Stimulated activated CD4-positive, alpha-beta T cell treated with anti-CD3 and anti-CD28 coated beads, Interleukin-4, amount 100 ng/mL, for 4 hours (primary cell): ENCODE results near the gene VAMP8.
"Not testable (repeated sequence)": the region's sequence is repeated elsewhere in the genome, so short reads cannot be mapped to it uniquely, and the experiment has no call there.

ENCODE experiments used
- DNase-seq, 2 experiments: peaks; one replicate each; pipeline ENCODE4 v3.0.0-alpha.2; 2020

VAMP8 gene

DNA sequence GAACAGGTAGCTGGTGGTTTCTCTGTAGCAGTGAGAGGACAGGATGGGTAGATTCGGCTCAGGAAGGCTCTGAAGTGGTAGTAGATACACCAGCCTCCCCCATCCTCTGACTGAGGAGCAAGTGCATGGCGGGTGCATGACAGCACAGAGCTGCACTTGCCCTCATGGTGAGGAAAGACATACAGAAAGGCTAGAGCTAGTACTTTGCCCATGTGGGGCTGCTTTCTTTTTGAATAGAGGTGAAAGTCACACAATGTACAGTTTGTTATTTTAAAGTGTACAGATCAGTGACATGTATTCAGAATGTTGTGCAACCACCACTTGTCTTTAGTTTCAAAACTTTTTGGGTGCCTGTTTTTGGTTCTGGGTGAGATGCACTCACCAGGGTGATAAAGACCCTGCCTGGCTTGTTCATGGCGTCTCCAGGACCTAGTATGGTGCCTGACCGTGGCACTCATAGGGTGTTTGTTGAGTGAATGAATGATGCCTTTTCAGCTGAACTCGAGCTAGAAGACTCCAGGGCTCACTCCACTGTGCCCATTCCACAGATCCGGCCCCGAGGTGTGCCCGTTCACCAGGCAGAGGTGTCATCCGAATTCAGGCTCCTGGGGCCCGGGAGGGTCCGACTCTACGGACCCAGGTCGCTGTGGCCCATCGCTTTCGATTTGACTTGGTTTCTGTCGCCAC is 6.4 kb downstream of the VAMP8 start:
- no peak for DNase-seq

- peak in 1 of 2 experiments; percentile 46 for DNase-seq
These were observed 7.0 kb downstream of the VAMP8 start, which contains the start of gene VAMP5 for GRCh38 chr2:85584354-85584856. TSS of gene VAMP5 (plus strand) at chr2:85584431. CDS start at chr2:85584491, 60 bp downstream.

DNA sequence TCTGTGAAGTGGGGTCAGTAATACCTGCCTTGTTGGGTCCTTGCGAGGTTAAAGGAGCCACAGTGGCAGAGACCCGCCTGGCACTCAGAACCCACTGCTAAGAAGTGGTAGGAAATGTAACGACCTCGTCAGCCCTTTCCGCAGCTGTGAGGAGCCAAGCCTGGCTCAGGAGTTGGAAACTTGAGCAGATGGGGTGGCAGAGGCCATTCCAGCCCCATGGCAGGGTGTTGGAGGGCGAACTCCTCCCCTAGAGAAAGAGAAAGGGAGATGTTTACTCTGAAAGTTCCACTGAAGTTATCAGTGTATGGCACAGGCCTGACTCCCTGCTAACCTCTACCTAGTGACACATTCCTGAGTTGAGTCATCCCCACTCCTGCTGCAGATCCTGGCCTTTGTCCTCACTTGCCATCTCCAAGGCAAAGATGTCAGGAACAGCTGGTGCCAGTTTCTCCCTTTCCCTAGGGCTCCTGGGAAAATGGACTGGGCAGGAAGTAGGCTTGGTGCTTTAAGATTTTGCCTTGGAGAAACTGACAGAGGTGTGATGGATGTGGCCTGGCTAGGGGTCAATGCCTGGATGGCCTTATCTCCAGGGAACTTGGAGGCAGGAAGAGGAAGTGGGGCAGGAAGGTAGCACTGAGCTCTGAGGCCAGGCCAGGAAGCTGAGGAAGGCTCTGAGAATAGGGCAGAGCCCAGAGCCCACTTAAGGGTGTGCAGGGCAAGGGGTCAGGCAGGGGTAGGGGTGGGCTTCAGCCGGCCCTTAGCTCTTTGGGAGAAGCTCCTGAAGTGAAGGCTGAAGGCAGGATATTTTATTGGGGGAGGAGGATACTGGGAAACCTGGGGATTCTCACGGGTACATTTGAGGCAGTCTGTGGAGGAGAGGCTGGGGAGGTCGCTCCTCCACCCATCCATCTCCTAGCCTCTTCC is 7.7 kb downstream of the VAMP8 start:
- peak in 1 of 2 experiments; percentile 20 for DNase-seq

GRCh38 chr2:85585781-85586105 is 8.4 kb downstream of the VAMP8 start:
- DNase-seq: no peak

GRCh38 chr2:85588236-85588635 is 10.8 kb downstream of the VAMP8 start:
- DNase-seq: no peak

GRCh38 chr2:85588645-85589044 is 11.3 kb downstream of the VAMP8 start:
- DNase-seq: no peak

- DNase-seq: no peak
These were observed 11.8 kb downstream of the VAMP8 start for GRCh38 chr2:85589181-85589580.

DNA sequence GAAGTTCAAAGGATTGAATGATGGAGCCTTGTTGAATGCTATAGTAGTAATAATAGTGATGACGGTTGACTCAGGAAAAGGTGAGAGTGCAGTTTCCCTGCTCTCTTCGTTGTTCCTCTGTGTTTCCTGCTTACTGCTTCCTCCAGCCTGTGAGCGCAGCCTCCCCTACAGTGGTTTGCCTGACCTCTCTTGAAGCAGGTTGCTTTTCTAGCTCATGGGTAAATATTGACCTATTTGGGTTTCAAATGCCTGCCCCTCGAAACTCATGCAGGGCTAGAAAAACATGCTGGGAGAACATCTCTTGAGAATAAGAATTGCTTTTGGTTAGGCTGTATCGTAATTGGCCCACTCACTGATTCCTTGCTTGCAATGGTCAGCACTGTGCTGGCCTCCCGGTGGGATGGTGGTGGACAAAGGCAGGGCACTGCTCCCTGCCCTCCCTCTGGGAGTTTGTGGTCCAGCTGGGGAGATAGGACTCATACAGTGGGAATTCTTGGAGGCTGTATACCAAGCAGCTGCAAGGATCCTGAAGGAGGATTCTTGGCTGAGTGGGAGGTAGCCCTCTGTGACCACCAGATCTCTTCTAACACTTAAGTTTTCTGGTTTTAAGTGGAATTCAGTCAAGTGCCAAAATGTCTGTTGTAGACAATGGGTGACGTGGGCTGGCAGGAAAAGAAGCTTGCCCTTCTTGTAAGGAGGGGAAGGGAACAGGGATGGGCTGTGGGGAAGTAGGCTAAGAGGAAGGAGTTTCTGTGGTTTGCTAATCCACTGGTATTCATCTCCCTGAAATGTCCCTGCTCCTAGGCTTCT is 12.8 kb downstream of the VAMP8 start:
- no peak for DNase-seq

DNA sequence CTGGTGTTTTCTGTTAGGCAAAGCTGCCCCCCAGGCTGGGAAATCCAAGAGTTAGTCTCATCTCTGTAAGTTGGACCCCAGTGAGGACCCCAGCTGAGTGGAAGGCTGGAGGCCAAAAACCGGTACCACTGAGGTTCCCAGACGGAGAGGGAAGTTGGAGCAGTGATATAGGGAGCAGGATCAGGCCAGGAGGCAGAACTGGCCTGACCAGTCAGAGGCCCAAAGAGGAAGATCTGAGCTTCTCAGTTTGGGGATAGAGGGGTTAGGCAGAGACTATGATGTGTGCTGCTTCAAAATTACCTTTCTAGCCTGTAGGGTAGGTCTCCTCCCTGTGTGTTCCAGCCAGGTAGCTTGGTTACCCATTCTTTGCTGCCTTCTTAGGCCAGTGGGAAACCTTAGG is 13.6 kb downstream of the VAMP8 start:
- DNase-seq: no peak

GRCh38 chr2:85591563-85591962 is 14.2 kb downstream of the VAMP8 start:
- no peak for DNase-seq

DNA sequence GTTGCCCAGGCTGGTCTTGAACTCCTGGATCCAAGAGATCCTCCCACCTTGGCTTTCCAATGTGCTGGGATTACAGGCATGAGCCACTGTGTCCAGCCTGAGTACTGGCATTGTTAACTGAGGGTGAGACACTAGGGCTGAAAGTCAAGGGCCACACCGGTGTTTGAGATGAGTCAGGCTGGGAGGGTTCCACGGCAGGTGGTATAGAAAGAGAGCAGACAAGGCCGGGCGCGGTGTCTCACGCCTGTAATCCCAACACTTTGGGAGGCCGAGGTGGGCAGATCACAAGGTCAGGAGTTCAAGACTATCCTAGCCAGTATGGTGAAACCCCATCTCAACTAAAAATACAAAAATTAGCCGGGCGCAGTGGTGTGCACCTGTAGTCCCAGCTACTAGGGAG is 14.9 kb downstream of the VAMP8 start:
- DNase-seq: not testable (repeated sequence)

GRCh38 chr2:85593023-85593422 is 15.6 kb downstream of the VAMP8 start:
- no peak for DNase-seq

- DNase-seq: no peak
These were observed 17.4 kb downstream of the VAMP8 start for GRCh38 chr2:85594715-85595300.

DNA sequence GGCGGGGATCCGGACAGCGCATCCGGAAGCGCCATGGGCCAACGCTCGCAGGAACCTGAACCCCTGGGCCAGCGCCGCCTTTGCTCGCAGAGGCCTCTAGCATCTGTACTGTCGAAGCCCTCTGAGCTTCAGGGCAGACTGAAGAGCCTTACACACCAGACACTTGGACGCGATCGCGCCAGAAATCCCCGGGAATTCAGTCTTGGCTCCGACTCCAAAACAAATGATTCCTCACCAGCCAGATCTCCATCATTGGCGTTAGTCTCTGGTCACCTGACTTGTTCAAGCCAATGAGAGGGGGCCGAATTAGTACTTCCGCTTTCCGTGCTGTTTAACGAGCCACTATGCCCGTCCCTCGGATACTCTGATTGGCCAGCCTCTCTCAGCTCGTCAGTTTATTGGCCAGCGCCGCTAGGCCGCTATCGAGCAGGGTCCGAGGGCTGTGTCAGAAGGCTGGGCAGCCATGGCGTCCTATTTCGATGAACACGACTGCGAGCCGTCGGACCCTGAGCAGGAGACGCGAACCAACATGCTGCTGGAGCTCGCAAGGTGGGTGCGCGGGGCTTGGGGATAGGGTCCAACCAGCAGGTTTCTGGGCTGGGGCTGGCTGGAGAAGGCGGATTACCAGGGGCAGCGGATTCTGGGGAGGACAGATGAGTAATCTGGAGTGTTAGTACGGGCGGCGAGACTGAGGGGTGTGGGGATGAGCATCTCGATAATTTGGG is 18.1 kb downstream of the VAMP8 start, which contains the start of gene RNF181:
Gene RNF181 (plus strand): TSS at position 445 of the 725 bp plus-strand sequence. CDS start 19 bp downstream, at position 464.
- DNase-seq: peak; percentile 78 to 90

DNA sequence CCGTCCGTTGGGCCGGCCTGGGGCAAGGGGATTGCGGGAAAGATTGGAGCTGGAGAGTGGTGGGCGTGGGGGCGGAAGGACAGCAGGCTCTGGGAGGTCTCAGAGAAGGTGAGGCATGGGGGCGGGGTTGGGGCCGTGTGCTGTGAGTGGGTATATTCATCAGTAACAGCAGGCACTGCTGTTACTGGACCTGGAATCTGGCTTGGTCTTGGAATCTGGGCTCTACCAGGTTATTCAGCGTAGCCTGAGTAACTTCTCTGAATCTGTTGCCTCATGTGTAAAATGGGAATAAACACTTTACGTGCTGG is 18.6 kb downstream of the VAMP8 start:
- peak in 1 of 2 experiments; percentile 30 for DNase-seq

DNA sequence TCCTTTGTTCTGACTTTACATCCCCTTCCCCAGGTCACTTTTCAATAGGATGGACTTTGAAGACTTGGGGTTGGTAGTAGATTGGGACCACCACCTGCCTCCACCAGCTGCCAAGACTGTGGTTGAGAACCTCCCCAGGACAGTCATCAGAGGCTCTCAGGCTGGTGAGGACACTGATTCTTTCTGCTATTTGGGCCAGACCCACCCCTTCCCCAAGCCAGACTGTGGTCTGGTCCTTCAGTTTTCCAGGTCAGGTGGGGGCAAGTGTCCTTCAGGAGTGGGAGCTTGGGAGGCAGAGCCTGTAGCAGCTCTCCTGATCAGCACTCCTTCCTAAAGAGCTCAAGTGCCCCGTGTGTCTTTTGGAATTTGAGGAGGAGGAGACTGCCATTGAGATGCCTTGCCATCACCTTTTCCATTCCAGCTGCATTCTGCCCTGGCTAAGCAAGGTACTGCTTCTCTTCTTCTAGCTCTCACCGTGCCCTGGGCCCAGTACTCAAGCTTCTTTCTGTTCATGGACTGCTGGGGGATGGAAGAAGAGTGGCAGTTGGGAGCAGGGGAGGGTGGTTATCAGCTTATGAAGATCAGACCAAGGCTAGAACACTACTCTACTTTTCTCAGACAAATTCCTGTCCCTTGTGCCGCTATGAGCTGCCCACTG is 19.2 kb downstream of the VAMP8 start:
- no peak for DNase-seq

- DNase-seq: no peak
These were observed 19.9 kb downstream of the VAMP8 start for GRCh38 chr2:85597241-85597640.

DNA sequence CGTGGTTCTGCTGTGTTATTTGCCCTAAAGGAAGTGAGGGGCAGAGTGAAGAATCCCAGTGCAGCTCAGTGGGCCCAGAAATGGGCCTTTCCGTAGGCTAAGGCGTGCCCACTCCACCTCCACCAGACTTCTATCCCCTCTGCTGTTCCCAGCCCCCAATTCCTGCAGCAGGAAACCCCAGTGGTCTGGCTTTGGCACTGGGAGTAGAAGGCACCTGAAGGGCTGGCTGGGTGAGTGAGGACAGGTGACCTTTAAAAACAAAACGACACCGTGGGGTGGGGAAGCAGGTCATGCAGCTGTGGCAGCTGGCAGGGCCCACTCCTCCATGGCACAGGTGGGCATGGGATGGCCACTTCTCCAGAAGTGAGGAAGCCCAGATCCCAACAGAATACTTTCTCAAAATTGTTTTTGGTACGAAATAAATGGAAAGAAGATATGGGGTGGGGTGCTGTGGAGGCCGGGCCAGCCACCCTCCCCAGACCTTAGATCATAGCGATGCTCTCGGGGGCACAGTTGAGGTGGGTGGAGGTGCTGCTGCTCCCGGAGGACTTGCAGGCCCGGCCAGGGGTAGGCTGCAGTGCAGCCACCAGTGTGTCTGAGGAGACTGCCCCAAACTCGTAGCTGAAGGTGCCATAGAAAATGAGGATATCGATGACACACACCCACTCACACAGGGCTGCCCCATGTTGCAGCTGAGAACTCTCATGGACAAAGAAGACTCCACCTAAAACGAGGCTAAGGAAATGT is 21.4 kb downstream of the VAMP8 start:
- no peak for DNase-seq

DNA sequence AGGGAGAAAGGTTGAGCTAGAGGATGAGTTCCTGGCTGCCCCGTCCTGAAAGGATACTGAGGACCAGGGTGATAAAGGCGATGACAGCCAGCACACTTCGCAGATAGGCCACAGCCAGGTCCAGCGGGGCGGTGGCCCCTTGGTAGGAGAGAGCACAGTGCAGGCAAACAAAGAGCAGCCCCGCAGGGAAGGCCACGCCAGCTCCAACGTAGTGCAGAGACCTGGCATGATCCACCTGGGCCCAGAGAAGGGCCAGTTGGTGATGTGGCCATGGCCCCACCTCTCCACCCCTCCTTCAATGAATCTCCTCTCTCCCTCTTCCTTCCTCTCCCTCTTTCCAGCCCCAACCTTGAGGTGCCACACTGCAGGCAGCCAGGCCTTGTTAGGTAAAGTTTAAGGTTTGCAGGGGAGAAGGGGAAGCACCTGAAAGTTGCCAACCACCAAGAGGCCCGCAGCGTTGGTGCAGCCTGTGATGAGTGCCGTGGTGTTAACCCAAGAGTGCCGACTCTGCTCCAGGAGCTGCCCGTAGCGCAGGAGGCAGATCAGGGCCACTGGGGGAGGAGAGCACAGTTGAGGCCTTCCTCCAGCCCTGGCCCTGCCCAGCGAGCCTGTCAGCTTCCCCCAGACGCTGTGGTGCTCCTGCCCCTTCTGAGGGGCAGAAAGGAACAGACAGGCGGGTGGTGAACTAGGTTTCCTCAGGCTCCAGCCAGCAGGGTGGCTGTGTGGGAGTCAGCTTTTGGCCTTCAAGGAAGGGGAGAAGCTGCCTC is 22.3 kb downstream of the VAMP8 start:
- no peak for DNase-seq

- DNase-seq: no peak
These were observed 22.8 kb downstream of the VAMP8 start for GRCh38 chr2:85600235-85600575.
